K562 (cell line): ENCODE data around the gene RELCH. TPM values are rescaled to one million over a fixed set of nuclear protein-coding genes. Genes with fewer than 3 reads are reported as not detected.

Source experiments
- ATAC-seq: fragments of 200-7000 bp; cut with Tn5 transposase; 3 replicates; pipeline ENCODE4 v1.9.1; 2020; ENCODE audit warnings: moderate library complexity
- BruUV-seq: library from RNA; stranded (reverse); fragments of 400-500 nt; replicated peaks from 2 replicates; lab custom pipeline; 2021; lab: Mats Ljungman, UMichigan
- CTCF ChIA-PET: fragments of 300-600 bp; formaldehyde crosslinking; extraction: SDS; loops from one replicate; lab custom pipeline; 2021; ENCODE audit warnings: low intra/inter-chr PET ratio; lab: Yijun Ruan, JAX
- POLR2A ChIA-PET: fragments of 300-600, 350-650 bp; sonication (Branson Sonifier 250); formaldehyde crosslinking; extraction: SDS; loops from one replicate; lab custom pipeline; 2021; ENCODE audit warnings: antibody characterized with exemption, inconsistent platforms; lab: Yijun Ruan, JAX
- DNase-seq, 4 experiments: peaks; one replicate each; pipeline versions ENCODE4 v3.0.0 to v3.0.0-alpha.2; 2011 to 2018; ENCODE audit warnings: low spot score in 3 of 4, mixed read lengths in 3 of 4; ENCODE audit errors: extremely low read depth in 1 of 4
- FAIRE-seq: peaks from 2 replicates; lab custom pipeline; 2011; peaks lifted over from hg19 to GRCh38; lab: Jason Lieb, UNC
- H2AFZ ChIP-seq: 2 replicates; pipeline ENCODE4 v1.6.0; 2011; ENCODE audit warnings: low read depth, low read length, control low read depth, inconsistent platforms
- H3K27ac ChIP-seq: fragments of 200-600 bp; 3 replicates; pipeline ENCODE4 v1.8.0; 2011; ENCODE audit warnings: low read depth, mild to moderate bottlenecking, control low read depth, inconsistent platforms, low read length, moderate library complexity, mixed read lengths; ENCODE audit errors: extremely low read depth
- H3K27me3 ChIP-seq, 2 experiments: fragments of 300-600 bp in 1 of 2; 2 replicates in 1 of 2; 3 replicates in 1 of 2; pipeline versions ENCODE4 v1.6.0 to v1.8.0; 2011; ENCODE audit warnings: inconsistent platforms in 2 of 2, low read length in 2 of 2, mild to moderate bottlenecking in 1 of 2, mixed read lengths in 1 of 2, moderate library complexity in 1 of 2; ENCODE audit not compliant: control insufficient read depth in 2 of 2, insufficient read depth in 2 of 2
- H3K36me3 ChIP-seq: fragments of 300-600 bp; 3 replicates; pipeline ENCODE4 v1.8.0; 2011; ENCODE audit warnings: mild to moderate bottlenecking, low read length, inconsistent platforms; ENCODE audit not compliant: control insufficient read depth, insufficient read depth
- H3K4me1 ChIP-seq, 2 experiments: fragments of 200-600 bp in 1 of 2; replicated peaks in 1 of 2; 2 replicates in 1 of 2; 3 replicates in 1 of 2; pipeline versions ENCODE4 v1.5.1 to v1.8.0; 2011; ENCODE audit warnings: inconsistent platforms in 2 of 2, low read length in 2 of 2, mild to moderate bottlenecking in 1 of 2, mixed read lengths in 1 of 2, moderate library complexity in 1 of 2; ENCODE audit not compliant: control insufficient read depth in 2 of 2, insufficient read depth in 2 of 2
- H3K4me2 ChIP-seq: 2 replicates; pipeline ENCODE4 v1.6.1; 2011; ENCODE audit warnings: low read length, control low read depth, inconsistent platforms, mixed read lengths; ENCODE audit not compliant: insufficient read depth
- H3K4me3 ChIP-seq: fragments of 200-600 bp; sonication (generic), shearing (Covaris generic); 2 replicates; pipeline ENCODE4 v1.5.1; 2016; ENCODE audit warnings: control low read depth, inconsistent platforms
- H3K79me2 ChIP-seq: fragments of 200-600 bp; 3 replicates; pipeline ENCODE4 v1.8.0; 2011; ENCODE audit warnings: low read length, inconsistent platforms; ENCODE audit not compliant: control insufficient read depth, insufficient read depth
- H3K9ac ChIP-seq, 2 experiments: 2 replicates each; pipeline versions ENCODE4 v1.6.0 to v1.6.1; 2011; ENCODE audit warnings: low read depth in 2 of 2, low read length in 2 of 2, control low read depth in 1 of 2, inconsistent platforms in 1 of 2, mild to moderate bottlenecking in 1 of 2, mixed read lengths in 1 of 2; ENCODE audit not compliant: insufficient read depth in 1 of 2
- H3K9me1 ChIP-seq: one replicate; pipeline ENCODE4 v1.6.0; 2011; ENCODE audit warnings: inconsistent platforms, mild to moderate bottlenecking, low read length, moderate library complexity; ENCODE audit not compliant: control insufficient read depth, insufficient read depth
- H3K9me3 ChIP-seq: replicated peaks from 2 replicates; pipeline ENCODE4 v1.5.1; 2011; ENCODE audit warnings: low read depth, low read length, inconsistent platforms; ENCODE audit not compliant: control insufficient read depth, insufficient read depth
- H4K20me1 ChIP-seq: replicated peaks from 2 replicates; pipeline ENCODE4 v1.6.1; 2011; ENCODE audit warnings: low read length, inconsistent platforms, mixed read lengths; ENCODE audit not compliant: control insufficient read depth, insufficient read depth
- THRB ChIP-seq: fragments of 450-650 bp; formaldehyde crosslinking; conservative IDR thresholded peaks from 2 replicates; pipeline ENCODE4 v1.4.0; 2022; ENCODE audit warnings: mild to moderate bottlenecking, missing genetic modification characterization
- ZC3H11A ChIP-seq: IDR thresholded peaks from 2 replicates; pipeline ENCODE4 v1.6.1; 2012; ENCODE audit warnings: low read depth, low read length, improper control_type of control experiment
- ZNF347 ChIP-seq: fragments of 450-650 bp; formaldehyde crosslinking; IDR thresholded peaks from 2 replicates; pipeline ENCODE4 v1.4.0; 2020; ENCODE audit warnings: low read depth, mild to moderate bottlenecking, moderate library complexity
- WGBS: fragments of 100-300 bp; shearing (Covaris generic); methylation state at CpG from one replicate; pipeline ENCODE4 v1.1.6; 2016; ENCODE audit warnings: low coverage, mixed read lengths; ENCODE audit not compliant: insufficient coverage; ENCODE audit errors: missing lambda C conversion rate; 5-methylcytosine and 5-hydroxymethylcytosine counted together
- in situ Hi-C: fragments of 300-500 bp; cut with MboI; formaldehyde crosslinking; loops from 4 replicates; pipeline ENCODE4 v1.15.0; 2018; ENCODE audit warnings: inconsistent platforms, mixed read lengths
- intact Hi-C: fragments of 100-400 bp; cut with micrococcal nuclease; formaldehyde crosslinking; loops from 2 replicates; pipeline ENCODE4 v1.14.2; 2022
- polyA plus RNA-seq, 8 experiments: library from polyadenylated mRNA; depleted of rRNA in 4 of 8; stranded (reverse) in 5 of 8; unstranded in 3 of 8; fragments of >200 nt; fragmentation: Nextera tagmentation in 2 of 8; fragmentation: Illumina TruSeq in 1 of 8; extraction: Ambion mirVana in 2 of 8; extraction: Trizol in 1 of 8; gene quantifications; 2 replicates each; pipeline versions ENCODE4 v1.2.1 to v1.2.3, GENCODE V29; 2011 to 2014; ENCODE audit warnings: inconsistent platforms in 1 of 8, missing spikeins in 1 of 8
- total RNA-seq, 7 experiments: library from RNA; depleted of rRNA in 6 of 7; stranded (reverse); fragments of >200 nt in 6 of 7; fragmentation: Illumina TruSeq in 2 of 7; extraction: Trizol in 2 of 7; gene quantifications; 2 replicates each; pipeline versions ENCODE4 v1.2.1 to v1.2.3, GENCODE V29; 2011 to 2021; ENCODE audit warnings: low replicate concordance in 1 of 7
- TF ChIP-seq, protein P1 (sequence below): fragments of 450-650 bp; IDR thresholded peaks from one replicate; pipeline ENCODE4 v1.6.1; 2018; ENCODE audit warnings: mild to moderate bottlenecking, moderate library complexity; ENCODE audit not compliant: partially characterized antibody
- TF ChIP-seq, protein P2 (sequence below): fragments of 450-650 bp; IDR thresholded peaks from 2 replicates; pipeline ENCODE4 v1.6.1; 2016; ENCODE audit warnings: low read depth

RELCH gene
- total and polyA plus RNA-seq, 9 of the 15 experiments (the other 6 are each of a cell fraction or from before 2014, with no cell fraction given), result 1.4 to 13.6 (median 7.6) TPM

- Histone ChIP-seq H3K9me3 (no peaks in the 10 kb centered on the region), H3K9me1 (no peaks in the 10 kb centered on the region), H2AFZ (no peak overlapping the region), H3K4me3 (no peak overlapping the region), H4K20me1 (no peaks in the 10 kb centered on the region), H3K36me3 (no peaks in the 10 kb centered on the region; the same call in 2 of the 3 replicates), H3K9ac (no peak overlapping the region), H3K4me2 (no peak overlapping the region), H3K79me2 (peaks cover 69% of the 10 kb centered on the region), H3K27me3 (no peaks in the 10 kb centered on the region), H3K4me1 (no peaks in the 10 kb centered on the region; a peak in 1 of 5 replicates), H3K27ac (no peak overlapping the region)
- no peak for DNase-seq
- intact Hi-C loops, result no loop called here
- TF ChIP-seq ZNF347, result no peak
- no peak for TF ChIP-seq THRB
- TF ChIP-seq, protein P1, sequence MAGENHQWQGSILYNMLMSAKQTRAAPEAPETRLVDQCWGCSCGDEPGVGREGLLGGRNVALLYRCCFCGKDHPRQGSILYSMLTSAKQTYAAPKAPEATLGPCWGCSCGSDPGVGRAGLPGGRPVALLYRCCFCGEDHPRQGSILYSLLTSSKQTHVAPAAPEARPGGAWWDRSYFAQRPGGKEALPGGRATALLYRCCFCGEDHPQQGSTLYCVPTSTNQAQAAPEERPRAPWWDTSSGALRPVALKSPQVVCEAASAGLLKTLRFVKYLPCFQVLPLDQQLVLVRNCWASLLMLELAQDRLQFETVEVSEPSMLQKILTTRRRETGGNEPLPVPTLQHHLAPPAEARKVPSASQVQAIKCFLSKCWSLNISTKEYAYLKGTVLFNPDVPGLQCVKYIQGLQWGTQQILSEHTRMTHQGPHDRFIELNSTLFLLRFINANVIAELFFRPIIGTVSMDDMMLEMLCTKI, result no peak
- TF ChIP-seq, protein P2, sequence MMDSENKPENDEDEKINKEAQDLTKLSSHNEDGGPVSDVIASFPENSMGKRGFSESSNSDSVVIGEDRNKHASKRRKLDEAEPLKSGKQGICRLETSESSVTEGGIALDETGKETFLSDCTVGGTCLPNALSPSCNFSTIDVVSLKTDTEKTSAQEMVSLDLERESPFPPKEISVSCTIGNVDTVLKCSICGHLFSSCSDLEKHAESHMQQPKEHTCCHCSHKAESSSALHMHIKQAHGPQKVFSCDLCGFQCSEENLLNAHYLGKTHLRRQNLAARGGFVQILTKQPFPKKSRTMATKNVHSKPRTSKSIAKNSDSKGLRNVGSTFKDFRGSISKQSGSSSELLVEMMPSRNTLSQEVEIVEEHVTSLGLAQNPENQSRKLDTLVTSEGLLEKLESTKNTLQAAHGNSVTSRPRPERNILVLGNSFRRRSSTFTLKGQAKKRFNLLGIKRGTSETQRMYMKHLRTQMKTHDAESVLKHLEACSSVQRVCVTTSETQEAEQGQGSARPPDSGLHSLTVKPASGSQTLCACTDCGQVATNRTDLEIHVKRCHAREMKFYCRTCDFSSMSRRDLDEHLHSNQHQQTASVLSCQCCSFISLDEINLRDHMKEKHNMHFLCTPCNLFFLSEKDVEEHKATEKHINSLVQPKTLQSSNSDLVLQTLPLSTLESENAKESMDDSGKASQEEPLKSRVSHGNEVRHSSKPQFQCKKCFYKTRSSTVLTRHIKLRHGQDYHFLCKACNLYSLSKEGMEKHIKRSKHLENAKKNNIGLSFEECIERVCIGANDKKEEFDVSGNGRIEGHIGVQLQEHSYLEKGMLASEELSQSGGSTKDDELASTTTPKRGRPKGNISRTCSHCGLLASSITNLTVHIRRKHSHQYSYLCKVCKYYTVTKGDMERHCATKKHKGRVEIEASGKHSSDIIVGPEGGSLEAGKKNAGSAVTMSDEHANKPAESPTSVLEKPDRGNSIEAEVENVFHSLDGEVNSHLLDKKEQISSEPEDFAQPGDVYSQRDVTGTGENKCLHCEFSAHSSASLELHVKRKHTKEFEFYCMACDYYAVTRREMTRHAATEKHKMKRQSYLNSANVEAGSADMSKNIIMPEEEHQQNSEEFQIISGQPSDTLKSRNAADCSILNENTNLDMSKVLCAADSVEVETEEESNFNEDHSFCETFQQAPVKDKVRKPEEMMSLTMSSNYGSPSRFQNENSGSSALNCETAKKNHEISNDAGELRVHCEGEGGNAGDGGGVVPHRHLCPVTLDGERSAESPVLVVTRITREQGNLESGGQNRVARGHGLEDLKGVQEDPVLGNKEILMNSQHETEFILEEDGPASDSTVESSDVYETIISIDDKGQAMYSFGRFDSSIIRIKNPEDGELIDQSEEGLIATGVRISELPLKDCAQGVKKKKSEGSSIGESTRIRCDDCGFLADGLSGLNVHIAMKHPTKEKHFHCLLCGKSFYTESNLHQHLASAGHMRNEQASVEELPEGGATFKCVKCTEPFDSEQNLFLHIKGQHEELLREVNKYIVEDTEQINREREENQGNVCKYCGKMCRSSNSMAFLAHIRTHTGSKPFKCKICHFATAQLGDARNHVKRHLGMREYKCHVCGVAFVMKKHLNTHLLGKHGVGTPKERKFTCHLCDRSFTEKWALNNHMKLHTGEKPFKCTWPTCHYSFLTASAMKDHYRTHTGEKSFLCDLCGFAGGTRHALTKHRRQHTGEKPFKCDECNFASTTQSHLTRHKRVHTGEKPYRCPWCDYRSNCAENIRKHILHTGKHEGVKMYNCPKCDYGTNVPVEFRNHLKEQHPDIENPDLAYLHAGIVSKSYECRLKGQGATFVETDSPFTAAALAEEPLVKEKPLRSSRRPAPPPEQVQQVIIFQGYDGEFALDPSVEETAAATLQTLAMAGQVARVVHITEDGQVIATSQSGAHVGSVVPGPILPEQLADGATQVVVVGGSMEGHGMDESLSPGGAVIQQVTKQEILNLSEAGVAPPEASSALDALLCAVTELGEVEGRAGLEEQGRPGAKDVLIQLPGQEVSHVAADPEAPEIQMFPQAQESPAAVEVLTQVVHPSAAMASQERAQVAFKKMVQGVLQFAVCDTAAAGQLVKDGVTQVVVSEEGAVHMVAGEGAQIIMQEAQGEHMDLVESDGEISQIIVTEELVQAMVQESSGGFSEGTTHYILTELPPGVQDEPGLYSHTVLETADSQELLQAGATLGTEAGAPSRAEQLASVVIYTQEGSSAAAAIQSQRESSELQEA, result no peak
- no peak for TF ChIP-seq ZC3H11A
- ATAC-seq, result no peak
- ChIA-PET CTCF (no interaction called here), POLR2A (interaction anchor here (0.9 kb wide), 1 partner anchor 8 kb away, joined by 4 read pairs; no protein-coding TSS in a partner anchor)
- no TSS peak for BruUV-seq
- 43% methylated on average over 3 of the region's 3 CpGs for WGBS
- FAIRE-seq, result no peak
- in situ Hi-C loops, result no loop called here
These were observed 13.3 kb downstream of the RELCH start for GRCh38 chr18:62200121-62200914.
